GM19468 (cell line): ENCODE results near the gene SLC16A13.
A peak's percentile ranks its signal among the peaks of the same experiment; 100 is the strongest.
"Not testable (repeated sequence)": the region's sequence is repeated elsewhere in the genome, so short reads cannot be mapped to it uniquely, and the experiment has no call there.

Experiments
- ATAC-seq: cut with Tn5 transposase; IDR thresholded peaks from one replicate; pipeline ENCODE4 v1.9.1; 2021; ENCODE audit warnings: mild to moderate bottlenecking, moderate library complexity, moderate number of reproducible peaks; ENCODE audit not compliant: unreplicated experiment; ENCODE audit errors: extremely low read depth

The SLC16A13 gene

GRCh38 chr17:7035591-7036368, at the start of gene SLC16A13:
SLC16A13 (plus strand) TSS chr17:7036015; CDS start chr17:7036383, 368 bp downstream.
- ATAC-seq: peak; percentile 62

GRCh38 chr17:6986676-6987075, 49.1 kb upstream of the SLC16A13 start:
- no peak for ATAC-seq

- ATAC-seq: no peak
These were observed 46.0 kb upstream of the SLC16A13 start for GRCh38 chr17:6989779-6990178.

GRCh38 chr17:6993613-6994056, 42.2 kb upstream of the SLC16A13 start:
- ATAC-seq: not testable (repeated sequence)

- no peak for ATAC-seq
These were observed 41.7 kb upstream of the SLC16A13 start for GRCh38 chr17:6994118-6994598.

GRCh38 chr17:6994666-6995256, 41.1 kb upstream of the SLC16A13 start:
- ATAC-seq: no peak

GRCh38 chr17:6995500-6996255, 40.1 kb upstream of the SLC16A13 start, which contains the start of gene ALOX12:
ALOX12 (plus strand) TSS chr17:6996049; CDS start chr17:6996118, 69 bp downstream.
- no peak for ATAC-seq

- no peak for ATAC-seq
These were observed 39.4 kb upstream of the SLC16A13 start for GRCh38 chr17:6996256-6997011.

GRCh38 chr17:6997171-6997570, 38.6 kb upstream of the SLC16A13 start:
- no peak for ATAC-seq

- ATAC-seq: no peak
These were observed 36.8 kb upstream of the SLC16A13 start for GRCh38 chr17:6998855-6999508.

GRCh38 chr17:7001318-7001961, 34.4 kb upstream of the SLC16A13 start:
- ATAC-seq: no peak

- no peak for ATAC-seq
These were observed 33.3 kb upstream of the SLC16A13 start for GRCh38 chr17:7002288-7003047.

GRCh38 chr17:7003745-7004144, 32.1 kb upstream of the SLC16A13 start:
- ATAC-seq: no peak

- ATAC-seq: no peak
These were observed 31.2 kb upstream of the SLC16A13 start for GRCh38 chr17:7004398-7005253.

GRCh38 chr17:7005716-7006115, 30.1 kb upstream of the SLC16A13 start:
- ATAC-seq: no peak

GRCh38 chr17:7007143-7007542, 28.7 kb upstream of the SLC16A13 start:
- no peak for ATAC-seq

- no peak for ATAC-seq
These were observed 25.3 kb upstream of the SLC16A13 start for GRCh38 chr17:7010523-7010922.
